Tibial nerve (tissue), 4 donors: Measurements from ENCODE around the gene HMX1. TPM values are rescaled to one million over a fixed set of nuclear protein-coding genes. Genes with fewer than 3 reads are reported as not detected.
A peak's percentile ranks its signal among the peaks of the same experiment; 100 is the strongest.

Experiments used
- DNase-seq, 2 donors: peaks; one replicate each; pipeline ENCODE4 v3.0.0-alpha.2; 2019; ENCODE audit warnings: low spot score in 2 of 2
- H3K27ac ChIP-seq, 4 donors: fragments of 200-600 bp; sonication (generic) in 3 of 4; one replicate each; pipeline ENCODE4 v1.5.1; 2017 to 2019; ENCODE audit warnings: mild to moderate bottlenecking in 1 of 4
- H3K27me3 ChIP-seq, 2 donors: fragments of 200-600 bp; sonication (generic) in 1 of 2; one replicate each; pipeline versions ENCODE4 v1.5.1 to v1.6.0; 2017 to 2019
- H3K36me3 ChIP-seq, 3 donors: fragments of 200-600 bp; sonication (generic); one replicate each; pipeline ENCODE4 v1.5.1; 2018 to 2019
- H3K4me1 ChIP-seq, 4 donors: fragments of 200-600 bp; sonication (generic) in 3 of 4; one replicate each; pipeline ENCODE4 v1.5.1; 2017 to 2019
- H3K4me3 ChIP-seq, 4 donors: fragments of 200-600 bp; sonication (generic) in 3 of 4; one replicate each; pipeline ENCODE4 v1.5.1; 2017 to 2019; ENCODE audit warnings: mild to moderate bottlenecking in 1 of 4, moderate library complexity in 1 of 4
- H3K9me3 ChIP-seq, 4 donors: fragments of 200-600 bp; sonication (generic) in 3 of 4; one replicate each; pipeline ENCODE4 v1.5.1; 2017 to 2019
- EP300 ChIP-seq, 2 donors: sonication (generic); formaldehyde crosslinking; IDR thresholded peaks; one replicate each; pipeline ENCODE4 v1.6.1; 2017; ENCODE audit warnings: antibody characterized with exemption in 2 of 2, mild to moderate bottlenecking in 1 of 2
- POLR2A ChIP-seq, 2 donors: fragments of 450-650 bp; IDR thresholded peaks; one replicate each; pipeline ENCODE4 v1.6.1; 2017; ENCODE audit warnings: antibody characterized with exemption in 2 of 2, mild to moderate bottlenecking in 2 of 2, moderate library complexity in 2 of 2
- WGBS, 2 donors: methylation state at CpG; one replicate each; pipeline ENCODE4 v1.1.5; 2018; 5-methylcytosine and 5-hydroxymethylcytosine counted together
- total RNA-seq, 4 donors: library from RNA; depleted of rRNA; stranded (reverse); fragments of >200 nt; gene quantifications; one replicate each; pipeline ENCODE4 v1.1.0, GENCODE V29; 2016
- TF ChIP-seq, protein P1 (sequence below), 5 experiments: fragments of 200-600 bp in 3 of 5; fragments of 450-650 bp in 2 of 5; sonication (generic) in 3 of 5; IDR thresholded peaks; one replicate each; pipeline ENCODE4 v1.5.1; 2016 to 2019; ENCODE audit warnings: antibody characterized with exemption in 5 of 5, mild to moderate bottlenecking in 3 of 5, moderate library complexity in 2 of 5

HMX1 gene
- total RNA-seq, 4 donors from 2014 or later: 0.21 TPM; not detected in 3

DNA sequence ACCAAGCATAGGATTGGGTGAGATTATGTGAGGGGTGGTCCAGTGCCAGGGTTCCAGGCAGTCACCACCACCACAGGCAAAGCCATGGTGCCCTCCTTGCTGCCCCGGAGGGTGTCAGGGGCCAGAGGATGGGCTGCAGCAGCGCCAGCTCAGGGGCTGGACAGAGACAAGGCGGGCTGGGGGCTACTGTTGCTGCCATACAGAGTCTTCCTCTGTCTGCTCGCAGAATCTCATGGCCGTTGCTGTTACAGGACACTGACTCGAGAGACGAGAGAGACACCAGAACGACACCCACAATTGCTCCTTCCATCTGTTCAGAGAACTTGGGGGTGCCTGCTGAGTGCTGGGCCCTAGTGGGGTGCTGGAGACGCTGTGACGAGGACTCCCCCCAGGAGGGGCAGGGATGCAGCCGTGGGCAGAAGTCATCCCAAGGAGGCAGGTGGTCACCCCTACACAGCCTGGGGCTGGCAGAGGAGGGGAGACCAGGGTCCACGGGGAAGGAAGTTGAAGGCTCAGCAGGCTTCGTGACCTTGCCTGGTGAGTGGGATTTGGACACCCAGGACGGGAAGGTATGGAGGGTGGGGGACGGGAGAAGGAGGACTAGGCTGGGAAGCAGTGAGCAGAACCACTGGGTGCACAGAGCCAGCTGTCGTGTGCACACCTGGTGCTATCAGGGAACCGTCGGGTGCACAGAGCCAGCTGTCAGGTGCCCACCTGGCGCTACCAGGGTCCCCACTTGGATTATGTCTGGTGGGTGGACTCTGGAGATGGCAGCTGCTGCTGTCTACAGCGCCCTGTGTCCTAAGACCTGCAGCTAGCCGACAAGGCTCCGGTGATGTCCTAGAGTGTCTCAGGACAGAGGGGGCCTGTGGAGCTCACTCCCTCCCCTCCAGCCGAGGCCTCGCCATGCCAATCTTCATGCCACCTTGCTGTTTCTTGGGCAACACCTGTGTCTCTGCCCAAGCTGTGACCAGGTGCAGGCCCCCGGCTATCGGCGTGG lies 43.9 kb upstream of the HMX1 start:
- 77 to 83% methylated on average over 22 to 24 of the region's 27 CpGs for WGBS, 2 donors

DNA sequence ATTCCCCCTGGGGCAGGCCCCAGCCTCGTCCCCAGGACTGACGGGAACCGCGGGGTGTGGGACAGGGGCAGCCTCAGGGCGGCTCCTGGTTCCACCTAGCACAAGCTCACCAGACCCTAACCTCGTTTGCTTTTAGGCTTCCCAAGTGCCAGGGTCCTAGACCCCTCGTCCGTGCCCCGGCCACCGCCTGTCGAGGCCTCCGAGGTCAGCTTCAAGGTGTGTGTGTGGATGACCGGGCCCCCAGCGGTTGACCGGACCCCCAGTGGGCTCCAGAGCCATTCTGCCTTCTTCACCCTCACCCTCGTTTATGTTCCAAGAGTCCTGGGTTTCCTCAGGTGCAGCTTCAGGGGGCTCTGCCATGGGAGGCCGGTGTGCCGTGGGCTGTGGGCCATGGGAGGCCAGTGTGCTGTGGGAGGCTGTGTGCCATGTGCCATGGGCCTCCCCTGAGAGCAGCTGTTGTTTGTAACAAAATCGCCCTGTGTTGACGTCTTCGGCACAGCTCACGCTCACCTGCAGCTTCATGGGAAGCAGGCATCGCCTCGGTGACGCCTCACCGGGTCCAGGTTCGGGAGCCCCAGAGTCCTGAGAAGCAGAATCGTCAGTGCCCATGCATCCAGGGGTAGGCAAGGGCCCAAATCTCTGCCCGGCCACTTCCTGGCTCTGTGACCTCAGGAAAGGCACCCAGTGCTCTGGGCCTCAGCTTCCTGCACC lies 43.0 kb upstream of the HMX1 start:
- Histone ChIP-seq H3K4me1 (no peaks in the 10 kb centered on the region), H3K4me3 (no peak overlapping the region), H3K9me3 (peaks cover 0 to 2% (median 0%) of the 10 kb centered on the region in 4 donors), H3K27me3 (no peaks in the 10 kb centered on the region), H3K36me3 (no peaks in the 10 kb centered on the region), H3K27ac (no peak overlapping the region)
- DNase-seq: no peak
- no peak for TF ChIP-seq POLR2A (IDR thresholded peaks at IDR 0.05)
- TF ChIP-seq, protein P1, sequence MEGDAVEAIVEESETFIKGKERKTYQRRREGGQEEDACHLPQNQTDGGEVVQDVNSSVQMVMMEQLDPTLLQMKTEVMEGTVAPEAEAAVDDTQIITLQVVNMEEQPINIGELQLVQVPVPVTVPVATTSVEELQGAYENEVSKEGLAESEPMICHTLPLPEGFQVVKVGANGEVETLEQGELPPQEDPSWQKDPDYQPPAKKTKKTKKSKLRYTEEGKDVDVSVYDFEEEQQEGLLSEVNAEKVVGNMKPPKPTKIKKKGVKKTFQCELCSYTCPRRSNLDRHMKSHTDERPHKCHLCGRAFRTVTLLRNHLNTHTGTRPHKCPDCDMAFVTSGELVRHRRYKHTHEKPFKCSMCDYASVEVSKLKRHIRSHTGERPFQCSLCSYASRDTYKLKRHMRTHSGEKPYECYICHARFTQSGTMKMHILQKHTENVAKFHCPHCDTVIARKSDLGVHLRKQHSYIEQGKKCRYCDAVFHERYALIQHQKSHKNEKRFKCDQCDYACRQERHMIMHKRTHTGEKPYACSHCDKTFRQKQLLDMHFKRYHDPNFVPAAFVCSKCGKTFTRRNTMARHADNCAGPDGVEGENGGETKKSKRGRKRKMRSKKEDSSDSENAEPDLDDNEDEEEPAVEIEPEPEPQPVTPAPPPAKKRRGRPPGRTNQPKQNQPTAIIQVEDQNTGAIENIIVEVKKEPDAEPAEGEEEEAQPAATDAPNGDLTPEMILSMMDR (IDR thresholded peaks at IDR 0.05): no peak
- TF ChIP-seq EP300 (IDR thresholded peaks at IDR 0.05): no peak
- WGBS, 2 donors: 78 to 82% methylated on average over 21 to 27 of the region's 29 CpGs

More for the DNA sequence above, 43.9 kb upstream of the HMX1 start:
- no peaks in the 10 kb centered on the region for H3K4me1 ChIP-seq
- peaks cover 0 to 2% (median 0%) of the 10 kb centered on the region in 4 donors for H3K9me3 ChIP-seq
- H3K27me3 ChIP-seq: no peaks in the 10 kb centered on the region
- H3K36me3 ChIP-seq: no peaks in the 10 kb centered on the region
- H3K4me3 ChIP-seq: no peak overlapping the region
- TF ChIP-seq POLR2A (IDR thresholded peaks at IDR 0.05) (no peak), EP300 (IDR thresholded peaks at IDR 0.05) (no peak)
- TF ChIP-seq, protein P1 (IDR thresholded peaks at IDR 0.05): no peak
- no peak for DNase-seq
- H3K27ac ChIP-seq: no peak overlapping the region

DNA sequence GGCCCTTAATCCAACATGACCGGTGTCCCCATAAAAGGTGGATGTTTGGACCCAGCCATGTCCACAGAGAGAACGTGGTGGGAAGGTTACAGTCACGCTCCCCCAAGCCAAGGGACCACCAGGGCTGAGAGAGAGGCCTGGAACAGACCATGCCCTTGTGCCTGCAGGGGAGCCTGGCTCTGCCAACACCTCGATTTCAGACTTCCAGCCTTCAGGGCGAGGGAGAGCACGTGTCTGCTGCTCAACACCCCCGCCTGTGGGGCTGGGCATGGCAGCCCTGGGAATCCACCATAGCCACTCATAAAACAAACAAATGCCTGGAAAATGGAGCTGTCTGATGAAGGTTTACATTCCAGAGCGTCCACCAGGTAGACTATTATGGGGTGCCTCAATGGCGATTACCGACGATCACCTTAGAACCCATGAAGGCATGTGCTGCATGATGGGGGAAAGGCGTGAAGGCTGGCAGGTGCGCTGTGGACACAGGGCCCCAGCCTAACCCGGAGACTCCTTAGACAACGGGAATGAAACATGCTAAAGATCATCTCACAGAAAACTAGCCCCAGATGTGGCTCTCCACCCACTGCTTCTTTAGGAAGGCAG lies 42.3 kb upstream of the HMX1 start:
- Histone ChIP-seq H3K9me3 (peaks cover 0 to 2% (median 0%) of the 10 kb centered on the region in 4 donors), H3K27ac (no peak overlapping the region), H3K36me3 (no peaks in the 10 kb centered on the region), H3K27me3 (no peaks in the 10 kb centered on the region), H3K4me1 (no peaks in the 10 kb centered on the region), H3K4me3 (no peak overlapping the region)
- WGBS, 2 donors: 67 to 80% methylated on average over 13 to 15 of the region's 15 CpGs
- no peak for DNase-seq
- TF ChIP-seq POLR2A (IDR thresholded peaks at IDR 0.05) (no peak), EP300 (IDR thresholded peaks at IDR 0.05) (no peak)
- TF ChIP-seq, protein P1 (IDR thresholded peaks at IDR 0.05): no peak

DNA sequence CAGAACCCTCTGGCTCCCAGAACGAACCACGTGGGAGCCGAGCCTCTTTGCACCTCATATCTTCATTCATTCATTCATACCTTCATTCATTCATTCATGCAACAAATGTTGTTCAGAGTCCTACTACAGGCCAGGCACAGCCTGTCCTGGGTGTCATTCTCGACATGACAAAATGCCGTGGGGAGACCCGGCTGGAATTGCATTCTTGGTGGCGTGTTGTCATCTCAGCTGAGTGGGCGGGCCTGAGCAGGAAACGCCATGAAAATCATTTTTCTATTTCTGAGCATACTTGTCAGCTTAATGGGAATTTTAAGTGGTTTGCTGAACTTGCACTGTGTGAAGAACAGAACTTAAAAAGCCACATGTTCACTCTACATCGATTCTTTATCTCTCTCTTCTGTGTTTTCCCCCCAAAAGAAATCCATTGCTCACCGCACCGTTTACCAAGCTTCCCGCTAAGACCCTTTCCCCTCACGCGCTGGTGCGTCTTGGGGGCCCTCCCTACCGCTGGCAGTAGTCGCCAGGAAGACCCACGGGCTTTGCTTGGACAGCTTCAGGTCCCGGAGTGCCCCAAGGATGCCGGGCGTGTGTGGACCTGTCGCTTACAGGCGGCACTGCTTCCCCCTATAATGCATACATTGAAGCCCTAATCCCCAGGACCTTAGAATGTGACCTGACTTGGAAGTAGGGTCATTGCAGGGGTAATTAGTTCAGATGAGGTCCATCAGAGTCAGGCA lies 41.6 kb upstream of the HMX1 start:
- H3K4me3 ChIP-seq: no peak overlapping the region
- H3K36me3 ChIP-seq: no peaks in the 10 kb centered on the region
- H3K27me3 ChIP-seq: no peaks in the 10 kb centered on the region
- 57 to 60% methylated on average over 24 of the region's 24 CpGs for WGBS, 2 donors
- no peak overlapping the region for H3K27ac ChIP-seq
- no peak for TF ChIP-seq EP300 (IDR thresholded peaks at IDR 0.05)
- TF ChIP-seq, protein P1 (IDR thresholded peaks at IDR 0.05): no peak
- no peak for TF ChIP-seq POLR2A (IDR thresholded peaks at IDR 0.05)
- peak in 1 of 2 donors; percentile 10 for DNase-seq
- H3K4me1 ChIP-seq: no peaks in the 10 kb centered on the region
- H3K9me3 ChIP-seq: peaks cover 0 to 2% (median 0%) of the 10 kb centered on the region in 4 donors
